HL-60 (cell line): Measurements from ENCODE around the gene TNS2.

ENCODE experiments used
- DNase-seq, 2 experiments: peaks; one replicate each; pipeline ENCODE4 v3.0.0-alpha.2; 2010 to 2020; ENCODE audit warnings: low read depth in 1 of 2, low spot score in 1 of 2
- H3K27ac ChIP-seq: fragments of 250-450 bp; sonication (Bioruptor Pico); replicated peaks from 2 replicates; pipeline ENCODE4 v1.5.1; 2020; ENCODE audit warnings: mild to moderate bottlenecking, moderate library complexity
- H3K27me3 ChIP-seq: fragments of 250-450 bp; sonication (Bioruptor Pico); 2 replicates; pipeline ENCODE4 v1.5.1; 2021; ENCODE audit warnings: mild to moderate bottlenecking, moderate library complexity; ENCODE audit not compliant: insufficient read depth, poor library complexity, severe bottlenecking
- H3K4me3 ChIP-seq: replicated peaks from 2 replicates; pipeline ENCODE4 v1.5.1; 2011; ENCODE audit warnings: mild to moderate bottlenecking, control low read depth, low read length; ENCODE audit not compliant: insufficient read depth
- CTCF ChIP-seq: IDR thresholded peaks from one replicate; pipeline ENCODE4 v1.5.1; 2011; ENCODE audit warnings: low read length, control low read depth, inconsistent platforms; ENCODE audit not compliant: insufficient read depth
- GABPA ChIP-seq: IDR thresholded peaks from 2 replicates; pipeline ENCODE4 v1.6.1; 2012; ENCODE audit warnings: low read depth
- POLR2AphosphoS5 ChIP-seq: IDR thresholded peaks from 2 replicates; pipeline ENCODE4 v1.6.1; 2012; ENCODE audit warnings: low read depth
- REST ChIP-seq: IDR thresholded peaks from 2 replicates; pipeline ENCODE4 v1.6.1; 2012; ENCODE audit warnings: low read depth; ENCODE audit not compliant: insufficient replicate concordance
- SPI1 ChIP-seq: IDR thresholded peaks from 2 replicates; pipeline ENCODE4 v1.6.1; 2012; ENCODE audit warnings: low read depth, mild to moderate bottlenecking, borderline replicate concordance

TNS2 gene

GRCh38 chr12:53063708-53064612, 14.1 kb downstream of the TNS2 start:
- Histone ChIP-seq H3K27me3 (peaks cover 8% of the 10 kb centered on the region), H3K4me3 (no peak overlapping the region), H3K27ac (no peak overlapping the region)
- no peak for DNase-seq
- no peak for TF ChIP-seq SPI1
- TF ChIP-seq CTCF = no peak
- TF ChIP-seq REST = no peak
- no peak for TF ChIP-seq POLR2AphosphoS5
- TF ChIP-seq GABPA = no peak

GRCh38 chr12:53064613-53065436, 15.0 kb downstream of the TNS2 start:
- DNase-seq = no peak
- Histone ChIP-seq H3K27me3 (peaks cover 8% of the 10 kb centered on the region), H3K27ac (no peak overlapping the region), H3K4me3 (no peak overlapping the region)
- TF ChIP-seq SPI1 (no peak), REST (no peak), POLR2AphosphoS5 (no peak), GABPA (no peak), CTCF (no peak)

GRCh38 chr12:53065470-53065869, 15.6 kb downstream of the TNS2 start:
- H3K27me3 ChIP-seq = peaks cover 6% of the 10 kb centered on the region
- H3K27ac ChIP-seq = no peak overlapping the region
- H3K4me3 ChIP-seq = no peak overlapping the region
- TF ChIP-seq GABPA (no peak), POLR2AphosphoS5 (no peak)
- no peak for DNase-seq
